Stimulated activated CD4-positive, alpha-beta T cell treated with anti-CD3 and anti-CD28 coated beads, Interleukin-2, amount 100 ng/mL, for 48 hours (primary cell): ENCODE data around the gene PYROXD2.
"Not testable (repeated sequence)": the region's sequence is repeated elsewhere in the genome, so short reads cannot be mapped to it uniquely, and the experiment has no call there.

ENCODE experiments used
- DNase-seq, 2 donors: peaks; one replicate each; pipeline ENCODE4 v3.0.0-alpha.2; 2020

The PYROXD2 gene

DNA sequence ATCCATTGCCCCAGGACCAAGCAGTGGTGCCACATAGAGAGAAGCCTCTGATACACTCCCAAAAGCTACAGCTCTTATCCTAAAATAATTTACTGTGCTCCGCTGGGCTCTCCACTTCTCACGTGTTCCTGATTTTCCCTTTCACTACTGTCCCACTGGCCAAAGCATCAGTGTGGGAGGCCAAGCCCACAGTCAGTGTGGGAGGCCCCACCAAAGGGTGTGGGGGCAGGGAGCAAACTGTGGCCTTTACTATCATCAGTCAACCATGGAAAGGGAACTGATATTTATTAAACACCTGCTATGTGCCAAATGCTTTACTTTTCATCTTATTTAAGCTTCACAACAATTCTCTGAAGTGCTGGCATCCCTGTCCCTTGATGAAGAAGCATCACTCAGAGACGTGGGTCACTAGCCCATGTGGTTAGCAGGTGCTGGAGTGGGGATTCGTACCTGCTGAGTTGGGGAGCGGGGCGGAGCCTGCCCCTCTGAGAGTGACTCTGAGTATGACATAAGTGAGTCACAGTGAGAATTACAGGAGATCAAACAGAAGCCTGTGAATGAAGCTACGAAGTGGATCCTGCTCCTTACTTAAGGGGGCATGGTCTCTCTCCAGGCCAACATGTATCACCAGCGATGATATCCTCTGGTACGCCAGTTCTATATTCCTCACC is 50.4 kb downstream of the PYROXD2 start:
- DNase-seq, result no peak

DNA sequence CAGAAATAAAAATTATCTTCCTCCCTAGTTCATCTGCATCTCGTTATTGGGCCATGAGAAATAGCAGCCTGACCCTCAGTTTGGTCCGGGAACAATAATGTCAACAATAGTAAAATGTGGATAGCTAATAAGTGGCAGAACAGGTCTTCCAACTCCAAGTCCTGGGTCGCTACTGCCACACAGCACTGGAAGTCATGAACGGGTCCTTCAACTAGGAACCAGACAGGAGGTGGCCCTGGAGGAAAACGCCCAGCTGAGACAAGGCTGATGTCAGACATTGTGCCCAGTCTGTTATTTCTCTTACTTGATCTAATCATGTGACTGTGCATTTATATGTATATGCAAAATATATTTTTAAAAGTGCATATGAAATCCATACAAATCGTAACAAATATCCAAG is 51.8 kb downstream of the PYROXD2 start:
- no peak for DNase-seq

DNA sequence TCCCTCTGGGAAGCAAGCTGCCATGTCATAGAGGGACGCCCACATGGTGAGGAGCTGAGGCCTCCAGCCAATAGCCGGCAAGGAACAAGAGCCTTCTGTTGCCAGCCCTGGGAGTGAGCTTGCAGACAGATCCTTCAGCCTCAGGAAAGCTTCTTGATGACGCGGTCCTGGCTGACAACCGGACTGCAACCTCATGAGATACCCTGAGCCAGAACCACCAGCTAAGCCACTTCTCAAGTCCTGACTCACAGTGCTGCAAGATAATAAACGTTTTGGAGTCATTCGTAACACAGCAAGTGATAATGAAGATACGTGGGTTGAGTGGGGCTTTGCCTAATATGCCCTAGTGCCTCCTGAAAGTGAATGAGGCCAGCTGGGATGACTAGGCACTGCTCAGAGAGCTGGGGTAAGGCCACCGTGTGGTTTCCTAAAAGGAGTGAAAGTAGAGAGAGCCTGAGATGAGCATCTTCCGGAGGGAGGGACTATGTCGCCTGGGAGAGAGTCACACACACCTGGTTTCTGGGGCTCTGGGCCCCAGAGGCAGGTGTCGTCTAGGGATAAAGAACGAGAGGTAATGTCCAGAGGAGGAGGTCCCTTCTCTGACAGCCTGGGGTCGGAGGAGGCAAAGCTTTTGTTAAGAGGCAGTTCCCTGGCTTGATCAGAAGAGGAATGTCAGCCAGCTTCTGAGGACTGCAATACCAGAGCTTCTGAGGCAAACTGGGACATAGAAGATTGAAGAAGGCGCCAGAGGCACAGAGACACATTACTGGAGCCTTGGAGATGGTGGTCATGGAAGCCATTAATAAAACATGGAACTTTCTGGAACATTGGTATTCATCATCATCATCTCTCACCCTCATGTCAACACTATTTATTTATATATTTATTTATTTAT is 53.6 kb downstream of the PYROXD2 start:
- DNase-seq, result peak; percentile 2 to 10

DNA sequence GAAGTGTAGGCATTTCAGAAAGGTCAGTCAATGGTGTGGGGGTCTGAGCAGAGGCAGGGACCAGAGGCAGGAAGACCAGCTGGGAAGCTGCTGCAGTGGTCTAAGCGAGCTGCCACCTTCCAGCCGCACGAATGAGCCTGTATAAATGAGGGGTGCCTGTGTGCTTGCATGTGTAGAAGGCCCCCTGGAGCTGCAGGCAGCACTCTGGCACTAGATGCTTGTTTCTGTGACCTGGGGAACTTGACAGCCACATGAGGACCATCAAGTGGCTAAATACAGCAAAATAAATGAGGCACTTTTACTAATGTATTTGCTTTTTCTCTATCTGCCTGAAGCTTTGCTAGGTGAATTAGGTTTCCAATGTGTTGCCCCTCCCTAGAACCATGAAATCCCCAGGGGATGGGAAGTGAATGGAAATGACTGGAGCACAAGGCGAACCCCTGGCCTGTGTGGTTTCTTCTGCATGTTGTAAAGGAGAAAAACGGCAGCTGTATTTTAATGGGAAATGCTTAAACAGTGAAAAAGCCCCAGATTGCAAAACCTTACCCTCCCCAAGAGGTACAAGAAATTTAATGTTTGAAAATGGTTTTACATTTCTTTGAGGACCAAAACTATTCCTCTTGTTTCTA is 57.7 kb downstream of the PYROXD2 start:
- no peak for DNase-seq

DNA sequence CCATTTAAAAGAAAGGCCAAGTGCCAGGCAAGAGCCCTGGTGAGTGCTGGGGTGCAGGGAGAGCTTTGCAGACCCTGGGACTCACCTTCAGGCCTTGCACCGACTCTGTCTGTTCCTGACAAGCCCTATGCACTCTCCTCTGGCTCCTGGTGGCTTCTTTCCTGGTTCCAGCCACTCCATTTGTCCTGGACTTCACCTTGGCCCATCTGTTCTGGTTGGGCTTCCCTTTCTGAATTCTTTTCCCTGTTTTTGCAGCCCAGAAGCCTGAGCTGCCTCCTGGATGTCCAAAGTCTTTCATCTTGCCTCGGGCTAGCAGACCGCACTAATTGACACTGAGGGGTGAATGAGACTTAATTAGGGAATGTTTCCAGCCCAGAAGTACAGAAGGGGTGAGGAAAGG is 60.5 kb downstream of the PYROXD2 start:
- no peak for DNase-seq

DNA sequence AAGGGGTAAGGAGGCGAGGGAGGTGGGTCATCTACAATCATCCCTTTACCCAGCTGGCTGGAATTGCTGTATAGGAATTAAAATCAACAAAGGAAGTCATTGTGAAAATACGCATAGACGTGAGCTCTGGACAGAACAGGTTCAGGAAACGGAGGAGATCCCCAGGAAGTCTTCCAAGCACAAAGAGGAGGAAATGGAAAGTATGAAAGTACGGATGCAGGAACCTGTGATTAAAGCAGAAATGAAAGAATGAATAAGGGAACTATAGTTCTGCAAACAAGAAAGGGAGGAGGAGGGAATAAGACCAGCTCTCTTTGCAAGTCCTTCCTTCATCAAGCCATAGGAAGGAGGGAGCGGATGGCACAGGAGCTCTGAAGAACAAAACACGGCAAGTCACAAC is 61.8 kb downstream of the PYROXD2 start:
- no peak for DNase-seq

DNA sequence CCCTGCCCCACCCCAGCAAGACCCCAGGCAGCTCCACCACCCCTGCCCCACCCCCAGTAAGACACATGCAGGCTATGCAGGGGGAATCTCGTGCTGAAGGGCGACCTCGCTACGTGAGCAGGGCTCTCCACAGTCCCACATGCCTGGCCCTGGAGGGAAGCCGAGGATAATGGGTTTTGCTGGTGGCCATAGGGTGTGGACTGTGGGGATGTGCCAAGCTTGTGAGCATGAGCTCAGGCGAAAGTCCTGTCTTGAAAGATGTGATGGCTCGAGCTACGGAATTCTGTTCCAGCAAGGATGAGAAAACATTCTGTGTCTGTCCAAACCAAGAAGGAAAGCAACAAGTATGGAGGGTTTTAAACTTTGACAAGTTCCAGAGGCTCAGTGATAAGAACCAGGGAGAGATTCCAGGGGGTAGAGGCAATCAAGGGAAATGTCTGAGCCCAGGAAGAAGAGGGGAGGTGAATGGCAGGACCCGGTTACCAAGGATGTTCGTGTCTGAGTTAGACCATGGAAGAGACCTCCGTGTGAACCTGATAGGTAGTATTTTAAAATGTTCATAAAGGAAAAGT is 63.1 kb downstream of the PYROXD2 start:
- DNase-seq, result no peak

DNA sequence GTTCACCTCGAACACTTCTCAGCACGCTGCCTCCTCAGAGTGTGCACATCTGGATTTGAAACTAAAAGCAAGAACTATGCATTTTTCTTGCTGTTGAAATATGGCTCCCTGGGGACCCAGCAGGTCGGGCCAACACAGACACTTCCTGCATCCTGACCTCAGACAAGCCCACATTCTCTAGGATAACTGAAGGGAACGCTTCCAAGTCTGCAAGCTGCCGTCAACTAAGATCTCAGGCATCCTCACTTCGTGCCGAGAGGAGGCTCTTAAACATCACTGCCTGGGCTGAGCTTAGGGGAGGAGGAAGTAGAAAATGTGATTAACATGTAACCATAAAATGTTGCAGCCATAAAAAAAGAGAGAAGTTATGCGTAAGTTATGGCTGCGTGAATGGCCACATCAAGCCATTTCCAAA is 65.5 kb downstream of the PYROXD2 start:
- DNase-seq, result no peak

DNA sequence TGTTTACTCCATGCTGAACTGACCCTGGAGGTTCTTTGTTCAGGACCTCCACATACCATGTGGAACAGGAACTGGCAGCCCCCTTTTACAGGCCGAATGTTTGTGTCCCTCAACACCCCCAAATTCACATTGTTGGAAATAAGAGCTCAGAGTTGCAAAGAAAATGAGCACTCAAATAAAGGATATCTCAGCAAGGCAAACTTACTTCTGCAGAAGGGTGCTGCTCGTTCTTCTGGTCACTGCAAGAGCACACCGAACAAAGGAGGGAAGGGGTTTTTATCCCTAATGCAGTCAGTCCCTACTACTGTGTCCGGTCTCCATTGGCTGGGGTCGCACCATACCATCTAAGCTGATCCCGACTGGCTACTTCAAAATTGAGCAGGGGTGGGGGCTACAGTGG is 68.1 kb downstream of the PYROXD2 start:
- no peak for DNase-seq

DNA sequence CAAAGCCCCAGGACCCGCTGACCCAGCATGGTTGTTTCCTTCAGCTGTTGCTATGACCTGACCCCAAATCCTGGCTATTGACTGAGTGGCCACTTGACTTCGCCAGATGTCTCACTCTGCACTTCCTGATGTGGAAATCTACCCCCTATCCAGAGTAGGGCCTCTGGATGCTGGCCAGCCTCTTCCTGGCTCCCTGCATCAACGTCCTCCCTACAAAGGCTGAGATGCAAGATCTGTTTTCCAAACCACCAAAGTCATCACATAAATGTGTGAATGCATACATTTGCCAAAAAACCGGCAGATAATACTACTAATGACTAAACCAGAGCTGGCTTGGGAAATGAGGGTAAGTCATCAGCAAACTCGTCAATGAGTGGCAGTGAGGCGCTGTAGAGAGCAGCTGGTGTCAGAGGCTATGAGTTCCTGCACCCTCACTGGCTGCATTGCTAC is 70.4 kb downstream of the PYROXD2 start:
- DNase-seq, result no peak

DNA sequence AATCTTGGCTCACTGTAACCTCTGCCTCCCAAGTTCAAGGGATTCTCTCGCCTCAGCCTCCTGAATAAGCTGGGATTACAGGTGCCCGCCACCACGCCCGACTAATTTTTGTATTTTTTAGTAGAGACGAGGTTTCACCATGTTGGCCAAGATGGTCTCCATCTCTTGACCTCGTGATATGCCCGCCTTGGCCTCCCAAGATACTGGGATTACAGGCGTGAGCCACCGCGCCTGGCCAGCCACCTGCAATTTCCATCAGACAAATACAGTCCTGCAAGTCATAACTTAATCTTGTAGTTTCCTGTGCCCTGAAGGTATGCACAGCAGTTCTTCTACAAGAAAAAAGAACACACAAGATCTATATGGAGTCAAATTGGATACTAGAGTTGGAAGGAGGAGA is 73.3 kb downstream of the PYROXD2 start:
- DNase-seq, result not testable (repeated sequence)

DNA sequence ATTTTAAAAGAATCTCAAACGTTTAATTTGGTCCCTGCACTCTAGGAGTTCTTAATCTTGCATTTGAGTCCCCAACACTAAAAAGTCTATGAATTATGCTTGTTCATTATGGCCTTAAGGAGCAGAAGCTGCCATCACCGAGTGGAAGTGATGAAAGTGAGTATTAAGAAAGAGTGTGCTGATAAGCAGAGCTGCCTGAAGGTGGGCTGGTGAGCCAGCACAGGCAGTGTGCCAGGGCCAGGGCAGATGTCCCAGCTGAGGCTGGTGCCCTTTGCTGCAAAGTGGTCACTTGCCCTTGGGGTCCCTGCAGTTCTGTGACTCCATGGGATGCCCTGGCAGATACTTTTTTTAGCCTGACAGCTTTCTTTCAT is 74.1 kb downstream of the PYROXD2 start:
- no peak for DNase-seq

DNA sequence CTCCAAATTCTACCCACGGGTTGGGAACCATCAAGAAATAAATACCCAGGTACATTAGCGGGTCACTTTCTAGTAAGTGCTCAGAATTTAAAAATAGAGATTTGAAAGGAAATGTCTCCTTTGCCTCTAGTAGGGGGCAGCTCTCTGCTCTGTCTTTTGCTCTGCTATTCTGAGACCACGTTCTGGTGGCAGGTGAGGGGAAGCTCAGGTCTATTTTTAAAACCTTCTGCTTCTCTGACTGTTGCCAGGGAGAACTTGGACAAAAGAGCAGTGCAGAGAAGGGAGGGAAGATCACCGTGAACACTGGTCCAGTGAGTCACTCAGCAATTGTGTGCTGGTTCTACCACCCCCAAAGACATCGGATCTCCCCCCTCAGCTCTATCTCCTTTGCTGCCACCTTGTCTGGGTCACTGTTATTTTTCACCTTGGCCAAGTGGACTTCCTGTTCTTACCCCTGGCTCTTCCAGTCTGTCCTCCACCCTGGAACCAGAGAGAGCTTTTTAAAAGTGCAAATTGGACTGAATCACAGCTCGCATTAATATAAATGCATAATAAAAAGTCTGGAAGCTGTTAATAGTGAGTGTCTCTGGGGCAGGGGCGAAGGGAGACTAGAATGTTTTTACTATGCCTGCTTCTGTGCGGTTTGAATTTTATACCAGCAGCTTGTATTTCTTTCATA is 74.6 kb downstream of the PYROXD2 start:
- no peak for DNase-seq

DNA sequence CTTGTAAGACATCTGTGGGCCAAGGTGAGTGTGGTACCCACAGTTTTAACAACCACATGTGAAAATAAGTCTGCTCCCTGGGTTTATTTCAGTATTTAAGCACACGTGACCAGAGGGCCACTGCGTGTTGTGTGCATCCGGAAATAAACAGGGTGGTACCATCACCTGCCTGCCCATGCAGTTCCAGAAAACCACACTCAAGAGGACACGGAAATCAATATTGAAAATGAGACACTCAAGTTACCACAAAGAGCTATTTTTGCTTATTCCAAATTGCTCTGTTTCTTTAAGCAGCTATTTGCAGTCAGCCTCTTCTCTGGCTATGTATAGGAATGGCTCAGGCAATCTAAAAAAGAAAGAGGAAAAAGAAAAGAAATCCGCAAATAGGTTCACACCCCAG is 75.2 kb downstream of the PYROXD2 start:
- no peak for DNase-seq

DNA sequence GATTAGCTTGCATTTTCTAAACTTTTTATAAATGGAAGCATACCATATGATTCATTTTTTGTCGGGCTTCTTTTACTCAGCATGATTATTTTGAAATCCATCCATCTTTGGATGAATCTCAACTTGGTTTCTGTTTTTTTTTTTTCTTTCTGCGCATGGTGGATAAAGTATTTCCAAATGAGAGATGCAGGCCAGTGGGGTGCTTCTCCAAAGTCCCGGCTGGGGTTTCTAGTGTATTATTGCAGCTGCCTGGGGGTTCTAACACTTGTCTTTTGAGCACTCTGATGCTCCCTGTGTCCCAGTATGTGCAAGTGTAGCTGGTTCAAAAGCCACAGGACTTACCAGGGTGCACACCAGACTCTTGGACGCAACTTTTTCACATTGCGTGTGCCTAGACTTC is 76.1 kb downstream of the PYROXD2 start:
- no peak for DNase-seq

DNA sequence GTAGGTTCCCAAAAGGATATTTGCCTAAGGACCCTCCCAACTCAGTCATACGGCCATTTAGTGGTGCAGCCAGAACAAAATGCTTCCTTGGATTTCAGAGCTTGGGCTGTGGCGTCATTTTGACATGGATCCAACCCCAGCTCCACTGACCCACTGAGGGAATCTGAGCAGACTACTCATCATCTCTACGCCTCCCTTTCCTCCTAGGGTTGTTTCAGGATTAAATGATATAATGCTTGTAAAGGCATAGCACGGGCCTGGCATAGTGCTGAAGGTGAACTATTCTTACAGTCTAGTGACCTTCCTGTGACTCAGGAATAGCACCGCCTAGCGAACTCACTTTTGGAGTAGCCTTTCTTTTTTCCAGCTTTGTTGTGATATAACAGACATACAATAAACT is 76.7 kb downstream of the PYROXD2 start:
- no peak for DNase-seq

DNA sequence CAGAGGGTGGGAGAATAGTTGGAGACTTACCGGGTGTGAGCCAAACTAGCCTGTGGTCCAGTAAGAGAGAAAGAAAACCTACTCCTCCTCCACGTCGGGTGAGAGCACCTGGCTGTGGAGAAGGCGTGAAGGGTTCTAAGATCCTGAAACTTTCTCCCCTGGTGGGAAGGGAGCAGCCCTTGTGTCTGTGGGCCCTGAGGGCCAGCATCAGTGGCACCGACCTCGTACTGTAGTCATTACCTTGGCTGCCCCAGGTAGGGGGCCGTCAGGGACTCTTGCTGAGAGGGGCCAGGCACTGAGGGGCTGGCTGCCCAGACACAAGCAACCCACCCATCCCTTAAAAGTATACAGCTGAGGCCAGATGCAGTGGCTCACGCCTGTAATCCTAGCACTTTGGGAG is 77.5 kb downstream of the PYROXD2 start:
- no peak for DNase-seq
